Thyroid gland (tissue), 4 donors: ENCODE measurements around the gene NDUFA6.

Experiments used
- CTCF ChIP-seq, 6 experiments: fragments of 200-600 bp in 3 of 6; fragments of 450-650 bp in 3 of 6; sonication (generic) in 3 of 6; IDR thresholded peaks; one replicate each; pipeline ENCODE4 v1.5.1; 2016 to 2019; ENCODE audit warnings: antibody characterized with exemption in 6 of 6, mild to moderate bottlenecking in 2 of 6, inconsistent platforms in 1 of 6, moderate library complexity in 1 of 6
- POLR2A ChIP-seq, 2 donors: fragments of 450-650 bp; IDR thresholded peaks; one replicate each; pipeline ENCODE4 v1.6.1; 2017; ENCODE audit warnings: antibody characterized with exemption in 2 of 2, mild to moderate bottlenecking in 2 of 2, moderate library complexity in 1 of 2

- TF ChIP-seq CTCF (IDR thresholded peaks at IDR 0.05) (no peak), POLR2A (IDR thresholded peaks at IDR 0.05) (no peak)
Observed at GRCh38 chr22:42056757-42057511, 33.6 kb downstream of the NDUFA6 start.
